Sigmoid colon (tissue), 4 donors: Measurements from ENCODE around the gene S100A1.

Experiments used
- EP300 ChIP-seq, 4 donors: sonication (generic); formaldehyde crosslinking; IDR thresholded peaks; one replicate each; pipeline ENCODE4 v1.6.1; 2017; ENCODE audit warnings: antibody characterized with exemption in 4 of 4
- TF ChIP-seq, protein P1 (sequence below), 4 experiments: fragments of 450-650 bp in 3 of 4; fragments of 200-600 bp in 1 of 4; IDR thresholded peaks; one replicate each; pipeline ENCODE4 v1.5.1; 2016 to 2019; ENCODE audit warnings: antibody characterized with exemption in 4 of 4, mild to moderate bottlenecking in 3 of 4, moderate library complexity in 2 of 4

DNA sequence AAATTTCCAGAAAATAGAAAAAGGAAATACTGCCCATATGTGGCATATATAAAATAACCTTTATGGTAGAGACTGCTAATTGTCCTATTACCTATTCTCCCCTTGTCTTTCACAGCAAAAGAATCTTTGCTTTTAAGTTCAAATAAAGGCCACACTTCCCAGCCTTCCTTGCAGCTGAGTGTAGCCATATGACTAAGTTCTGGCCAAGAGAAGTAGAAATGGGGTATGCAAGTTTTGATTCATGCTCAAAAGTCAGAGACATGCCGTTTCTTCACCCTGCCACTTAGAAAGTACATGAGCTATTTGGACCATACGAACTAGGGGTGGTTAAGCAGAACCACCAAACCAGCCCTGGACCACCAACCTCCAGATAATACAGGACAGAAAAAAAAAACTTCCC, 44.3 kb upstream of the S100A1 start:
- TF ChIP-seq, protein P1, sequence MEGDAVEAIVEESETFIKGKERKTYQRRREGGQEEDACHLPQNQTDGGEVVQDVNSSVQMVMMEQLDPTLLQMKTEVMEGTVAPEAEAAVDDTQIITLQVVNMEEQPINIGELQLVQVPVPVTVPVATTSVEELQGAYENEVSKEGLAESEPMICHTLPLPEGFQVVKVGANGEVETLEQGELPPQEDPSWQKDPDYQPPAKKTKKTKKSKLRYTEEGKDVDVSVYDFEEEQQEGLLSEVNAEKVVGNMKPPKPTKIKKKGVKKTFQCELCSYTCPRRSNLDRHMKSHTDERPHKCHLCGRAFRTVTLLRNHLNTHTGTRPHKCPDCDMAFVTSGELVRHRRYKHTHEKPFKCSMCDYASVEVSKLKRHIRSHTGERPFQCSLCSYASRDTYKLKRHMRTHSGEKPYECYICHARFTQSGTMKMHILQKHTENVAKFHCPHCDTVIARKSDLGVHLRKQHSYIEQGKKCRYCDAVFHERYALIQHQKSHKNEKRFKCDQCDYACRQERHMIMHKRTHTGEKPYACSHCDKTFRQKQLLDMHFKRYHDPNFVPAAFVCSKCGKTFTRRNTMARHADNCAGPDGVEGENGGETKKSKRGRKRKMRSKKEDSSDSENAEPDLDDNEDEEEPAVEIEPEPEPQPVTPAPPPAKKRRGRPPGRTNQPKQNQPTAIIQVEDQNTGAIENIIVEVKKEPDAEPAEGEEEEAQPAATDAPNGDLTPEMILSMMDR (IDR thresholded peaks at IDR 0.05): no peak
- TF ChIP-seq EP300 (IDR thresholded peaks at IDR 0.05): no peak
